SK-N-SH (cell line): Measurements from ENCODE around the gene CYP8B1. TPM values are rescaled to one million over a fixed set of nuclear protein-coding genes. Genes with fewer than 3 reads are reported as not detected.

Experiments
- CTCF ChIA-PET: fragments of 300-600, 350-600 bp; formaldehyde crosslinking; extraction: SDS; loops from one replicate; lab custom pipeline; 2021; lab: Yijun Ruan, JAX
- POLR2A ChIA-PET: fragments of 350-600 bp; sonication (Branson Sonifier 250); formaldehyde crosslinking; extraction: SDS; loops from one replicate; lab custom pipeline; 2020; ENCODE audit warnings: antibody characterized with exemption, inconsistent platforms; lab: Yijun Ruan, JAX
- DNase-seq: peaks from one replicate; pipeline ENCODE4 v3.0.0; 2012
- H2AFZ ChIP-seq: fragments of 200-600 bp; sonication (generic); 2 replicates; pipeline ENCODE4 v1.8.1; 2016; ENCODE audit warnings: antibody characterized with exemption, mild to moderate bottlenecking, low read depth
- H3F3A ChIP-seq: fragments of 200-600 bp; sonication (generic); replicated peaks from 2 replicates; pipeline ENCODE3; 2016; ENCODE audit warnings: antibody characterized with exemption, mild to moderate bottlenecking; ENCODE audit not compliant: insufficient read depth
- H3K27ac ChIP-seq, 2 experiments: fragments of 200-500 bp in 1 of 2; fragments of 200-600 bp in 1 of 2; sonication (Bioruptor generic) in 1 of 2; sonication (generic), shearing (Covaris generic) in 1 of 2; 2 replicates each; pipeline versions ENCODE4 v1.5.1 to v1.6.1; 2014 to 2016; ENCODE audit warnings: low read depth in 2 of 2, inconsistent platforms in 1 of 2, low read length in 1 of 2, mild to moderate bottlenecking in 1 of 2, mixed read lengths in 1 of 2
- H3K27me3 ChIP-seq: fragments of 200-600 bp; sonication (generic), shearing (Covaris generic); 2 replicates; pipeline ENCODE4 v1.6.1; 2016; ENCODE audit warnings: mixed run types; ENCODE audit not compliant: insufficient read depth
- H3K36me3 ChIP-seq, 2 experiments: fragments of 200-500 bp in 1 of 2; fragments of 200-600 bp in 1 of 2; sonication (Bioruptor generic) in 1 of 2; sonication (generic) in 1 of 2; replicated peaks in 1 of 2; 2 replicates each; pipeline versions ENCODE3 to v1.5.1; 2014 to 2016; ENCODE audit warnings: low read length in 1 of 2, mild to moderate bottlenecking in 1 of 2; ENCODE audit not compliant: insufficient read depth in 2 of 2, control insufficient read depth in 1 of 2
- H3K4me1 ChIP-seq, 2 experiments: fragments of 200-500 bp in 1 of 2; fragments of 200-600 bp in 1 of 2; sonication (Bioruptor generic) in 1 of 2; sonication (generic), shearing (Covaris generic) in 1 of 2; 2 replicates each; pipeline versions ENCODE4 v1.5.1 to v1.6.1; 2014 to 2016; ENCODE audit warnings: low read depth in 1 of 2, low read length in 1 of 2, mixed run types in 1 of 2; ENCODE audit not compliant: insufficient read depth in 2 of 2, control insufficient read depth in 1 of 2
- H3K4me2 ChIP-seq: fragments of 200-600 bp; sonication (generic), shearing (Covaris generic); 2 replicates; pipeline ENCODE4 v1.6.1; 2017; ENCODE audit warnings: mixed run types
- H3K4me3 ChIP-seq, 2 experiments: fragments of 200-500 bp in 1 of 2; fragments of 200-600 bp in 1 of 2; sonication (Bioruptor generic) in 1 of 2; sonication (generic), shearing (Covaris generic) in 1 of 2; 2 replicates each; pipeline versions ENCODE4 v1.5.1 to v1.8.1; 2014 to 2016; ENCODE audit warnings: low read depth in 2 of 2, inconsistent platforms in 1 of 2, low read length in 1 of 2, mild to moderate bottlenecking in 1 of 2, mixed read lengths in 1 of 2, moderate library complexity in 1 of 2
- H3K79me2 ChIP-seq: fragments of 200-600 bp; sonication (generic); 2 replicates; pipeline ENCODE4 v1.8.1; 2017; ENCODE audit warnings: mild to moderate bottlenecking; ENCODE audit not compliant: insufficient read depth
- H3K9ac ChIP-seq: fragments of 200-600 bp; sonication (generic); 2 replicates; pipeline ENCODE4 v1.6.1; 2017; ENCODE audit warnings: mixed run types
- H3K9me2 ChIP-seq: fragments of 200-600 bp; sonication (generic); 2 replicates; pipeline ENCODE4 v1.6.1; 2017; ENCODE audit warnings: mixed run types
- H3K9me3 ChIP-seq: fragments of 200-600 bp; sonication (generic); 2 replicates; pipeline ENCODE4 v1.6.1; 2017; ENCODE audit warnings: mixed run types, mild to moderate bottlenecking, moderate library complexity
- H4K20me1 ChIP-seq: fragments of 200-600 bp; sonication (generic); 2 replicates; pipeline ENCODE4 v1.6.1; 2017; ENCODE audit warnings: mild to moderate bottlenecking, mixed run types; ENCODE audit not compliant: insufficient read depth
- CHD2 ChIP-seq: fragments of 150-350 bp; IDR thresholded peaks from 2 replicates; pipeline ENCODE4 v1.6.1; 2018; ENCODE audit warnings: low read length; ENCODE audit not compliant: partially characterized antibody
- EP300 ChIP-seq, 2 experiments: IDR thresholded peaks; 2 replicates each; pipeline versions ENCODE4 v1.4.0 to v1.6.1; 2012; ENCODE audit warnings: borderline replicate concordance in 1 of 2, low read depth in 1 of 2, low read length in 1 of 2
- EZH2phosphoT487 ChIP-seq: fragments of 200-600 bp; sonication (generic); IDR thresholded peaks from 2 replicates; pipeline ENCODE4 v1.6.1; 2017; ENCODE audit warnings: low read depth, mixed run types, mild to moderate bottlenecking, antibody characterized with exemption, moderate library complexity, borderline replicate concordance
- FOXJ3 ChIP-seq: sonication (generic); formaldehyde crosslinking; IDR thresholded peaks from 2 replicates; pipeline ENCODE4 v1.5.1; 2020; ENCODE audit warnings: mild to moderate bottlenecking, missing genetic modification reagents
- FOXM1 ChIP-seq: IDR thresholded peaks from 2 replicates; pipeline ENCODE4 v1.4.0; 2012; ENCODE audit warnings: low read depth, mild to moderate bottlenecking
- GABPA ChIP-seq: IDR thresholded peaks from 2 replicates; pipeline ENCODE4 v1.4.0; 2012; ENCODE audit warnings: low read depth, mild to moderate bottlenecking
- GATA2 ChIP-seq: sonication (generic); formaldehyde crosslinking; IDR thresholded peaks from 2 replicates; pipeline ENCODE4 v1.5.0; 2020; ENCODE audit warnings: mild to moderate bottlenecking, missing genetic modification reagents
- IRF3 ChIP-seq: fragments of 150-350 bp; IDR thresholded peaks from 2 replicates; pipeline ENCODE4 v1.6.1; 2016; ENCODE audit warnings: mild to moderate bottlenecking, low read depth, low read length
- JUND ChIP-seq: IDR thresholded peaks from 2 replicates; pipeline ENCODE4 v1.4.0; 2012
- MXI1 ChIP-seq: IDR thresholded peaks from 2 replicates; pipeline ENCODE4 v1.6.1; 2012; ENCODE audit warnings: mild to moderate bottlenecking, low read depth, low read length, improper control_type of control experiment
- POLR2AphosphoS5 ChIP-seq: IDR thresholded peaks from 2 replicates; pipeline ENCODE4 v1.6.1; 2012; ENCODE audit warnings: low read depth, low read length
- RAD21 ChIP-seq: IDR thresholded peaks from 2 replicates; pipeline ENCODE4 v1.6.1; 2012; ENCODE audit warnings: mild to moderate bottlenecking, low read length
- RCOR1 ChIP-seq: fragments of 150-350 bp; IDR thresholded peaks from 2 replicates; pipeline ENCODE4 v1.6.1; 2017; ENCODE audit warnings: antibody characterized with exemption, low read length
- RXRA ChIP-seq: IDR thresholded peaks from 2 replicates; pipeline ENCODE4 v1.4.0; 2012; ENCODE audit warnings: low read depth, mild to moderate bottlenecking, borderline replicate concordance
- TAF1 ChIP-seq: IDR thresholded peaks from 2 replicates; pipeline ENCODE4 v1.6.1; 2012; ENCODE audit warnings: low read depth, mild to moderate bottlenecking, low read length, moderate library complexity, borderline replicate concordance
- TCF12 ChIP-seq: IDR thresholded peaks from 2 replicates; pipeline ENCODE4 v1.4.0; 2012
- TEAD4 ChIP-seq: IDR thresholded peaks from 2 replicates; pipeline ENCODE4 v1.4.0; 2012; ENCODE audit warnings: mild to moderate bottlenecking, borderline replicate concordance; ENCODE audit not compliant: insufficient read depth
- WGBS: methylation state at CpG from one replicate; pipeline ENCODE4 v1.1.6; 2017; ENCODE audit warnings: low lambda C conversion rate; 5-methylcytosine and 5-hydroxymethylcytosine counted together
- polyA plus RNA-seq, 3 experiments: library from polyadenylated mRNA; depleted of rRNA; stranded (reverse); fragments of >200 nt; gene quantifications; 2 replicates each; pipeline ENCODE4 v1.2.3, GENCODE V29; 2012
- TF ChIP-seq, protein P1 (sequence below): fragments of 150-350 bp; IDR thresholded peaks from 2 replicates; pipeline ENCODE4 v1.6.1; 2017; ENCODE audit warnings: antibody characterized with exemption, low read length, low read depth, borderline replicate concordance
- TF ChIP-seq, protein P2 (sequence below): fragments of 200-600 bp; sonication (generic); IDR thresholded peaks from 2 replicates; pipeline ENCODE4 v1.6.1; 2017; ENCODE audit warnings: antibody characterized with exemption, mild to moderate bottlenecking, moderate library complexity

The CYP8B1 gene
- polyA plus RNA-seq, 1 of the 3 experiments (the other 2 are of a cell fraction), result not detected

- Histone ChIP-seq H3K36me3 (no peaks in the 10 kb centered on the region), H4K20me1 (no peaks in the 10 kb centered on the region), H3K4me3 (no peak overlapping the region), H3K9me3 (no peaks in the 10 kb centered on the region), H3K27ac (no peak overlapping the region), H3K4me1 (peaks cover 0 to 2% of the 10 kb centered on the region in 2 experiments; a peak in 1 of 4 replicates), H3K79me2 (no peaks in the 10 kb centered on the region), H3K4me2 (no peak overlapping the region), H3K9ac (no peak overlapping the region), H3K9me2 (no peaks in the 10 kb centered on the region), H2AFZ (no peak overlapping the region), H3K27me3 (0 out of 2 replicates have a peak, but pooled peaks cover 7% of the 10 kb centered on the region), H3F3A (no peaks in the 10 kb centered on the region)
- DNase-seq, result no peak
- CTCF ChIA-PET, result interaction anchor here (2.6 kb wide), 1 partner anchor 55 kb away, joined by 9 read pairs; no protein-coding TSS in a partner anchor
- WGBS, result 25% methylated on average over 1 of the region's 1 CpG
- POLR2A ChIA-PET, result no interaction called here
- TF ChIP-seq RXRA (no peak), GATA2 (CRISPR knock-in tag) (no peak), TEAD4 (no peak), GABPA (no peak), EP300 (IDR thresholded peaks at IDR 0.05; ENCODE audit: borderline replicate concordance in 1 of 2, low read depth in 1 of 2, low read length in 1 of 2) (no peak), RCOR1 (no peak), FOXM1 (no peak), RAD21 (no peak), IRF3 (no peak), JUND (no peak), TAF1 (no peak), EZH2phosphoT487 (no peak), POLR2AphosphoS5 (no peak), TCF12 (no peak), MXI1 (no peak), CHD2 (no peak), FOXJ3 (CRISPR knock-in tag) (no peak)
- TF ChIP-seq, protein P1, sequence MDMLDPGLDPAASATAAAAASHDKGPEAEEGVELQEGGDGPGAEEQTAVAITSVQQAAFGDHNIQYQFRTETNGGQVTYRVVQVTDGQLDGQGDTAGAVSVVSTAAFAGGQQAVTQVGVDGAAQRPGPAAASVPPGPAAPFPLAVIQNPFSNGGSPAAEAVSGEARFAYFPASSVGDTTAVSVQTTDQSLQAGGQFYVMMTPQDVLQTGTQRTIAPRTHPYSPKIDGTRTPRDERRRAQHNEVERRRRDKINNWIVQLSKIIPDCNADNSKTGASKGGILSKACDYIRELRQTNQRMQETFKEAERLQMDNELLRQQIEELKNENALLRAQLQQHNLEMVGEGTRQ, result no peak
- TF ChIP-seq, protein P2, sequence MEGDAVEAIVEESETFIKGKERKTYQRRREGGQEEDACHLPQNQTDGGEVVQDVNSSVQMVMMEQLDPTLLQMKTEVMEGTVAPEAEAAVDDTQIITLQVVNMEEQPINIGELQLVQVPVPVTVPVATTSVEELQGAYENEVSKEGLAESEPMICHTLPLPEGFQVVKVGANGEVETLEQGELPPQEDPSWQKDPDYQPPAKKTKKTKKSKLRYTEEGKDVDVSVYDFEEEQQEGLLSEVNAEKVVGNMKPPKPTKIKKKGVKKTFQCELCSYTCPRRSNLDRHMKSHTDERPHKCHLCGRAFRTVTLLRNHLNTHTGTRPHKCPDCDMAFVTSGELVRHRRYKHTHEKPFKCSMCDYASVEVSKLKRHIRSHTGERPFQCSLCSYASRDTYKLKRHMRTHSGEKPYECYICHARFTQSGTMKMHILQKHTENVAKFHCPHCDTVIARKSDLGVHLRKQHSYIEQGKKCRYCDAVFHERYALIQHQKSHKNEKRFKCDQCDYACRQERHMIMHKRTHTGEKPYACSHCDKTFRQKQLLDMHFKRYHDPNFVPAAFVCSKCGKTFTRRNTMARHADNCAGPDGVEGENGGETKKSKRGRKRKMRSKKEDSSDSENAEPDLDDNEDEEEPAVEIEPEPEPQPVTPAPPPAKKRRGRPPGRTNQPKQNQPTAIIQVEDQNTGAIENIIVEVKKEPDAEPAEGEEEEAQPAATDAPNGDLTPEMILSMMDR, result no peak
Observed at GRCh38 chr3:42886294-42886822, 10.7 kb upstream of the CYP8B1 start.
